ENCODE measurements around the gene PLVAP. TPM values are rescaled to one million over a fixed set of nuclear protein-coding genes. Genes with fewer than 3 reads are reported as not detected.

The PLVAP gene
- total and polyA plus RNA-seq, 9 of the 15 experiments (the other 6 are each of a cell fraction or from before 2014, with no cell fraction given) = 0.09 to 0.84 (median 0.51) TPM; not detected in 4

DNA sequence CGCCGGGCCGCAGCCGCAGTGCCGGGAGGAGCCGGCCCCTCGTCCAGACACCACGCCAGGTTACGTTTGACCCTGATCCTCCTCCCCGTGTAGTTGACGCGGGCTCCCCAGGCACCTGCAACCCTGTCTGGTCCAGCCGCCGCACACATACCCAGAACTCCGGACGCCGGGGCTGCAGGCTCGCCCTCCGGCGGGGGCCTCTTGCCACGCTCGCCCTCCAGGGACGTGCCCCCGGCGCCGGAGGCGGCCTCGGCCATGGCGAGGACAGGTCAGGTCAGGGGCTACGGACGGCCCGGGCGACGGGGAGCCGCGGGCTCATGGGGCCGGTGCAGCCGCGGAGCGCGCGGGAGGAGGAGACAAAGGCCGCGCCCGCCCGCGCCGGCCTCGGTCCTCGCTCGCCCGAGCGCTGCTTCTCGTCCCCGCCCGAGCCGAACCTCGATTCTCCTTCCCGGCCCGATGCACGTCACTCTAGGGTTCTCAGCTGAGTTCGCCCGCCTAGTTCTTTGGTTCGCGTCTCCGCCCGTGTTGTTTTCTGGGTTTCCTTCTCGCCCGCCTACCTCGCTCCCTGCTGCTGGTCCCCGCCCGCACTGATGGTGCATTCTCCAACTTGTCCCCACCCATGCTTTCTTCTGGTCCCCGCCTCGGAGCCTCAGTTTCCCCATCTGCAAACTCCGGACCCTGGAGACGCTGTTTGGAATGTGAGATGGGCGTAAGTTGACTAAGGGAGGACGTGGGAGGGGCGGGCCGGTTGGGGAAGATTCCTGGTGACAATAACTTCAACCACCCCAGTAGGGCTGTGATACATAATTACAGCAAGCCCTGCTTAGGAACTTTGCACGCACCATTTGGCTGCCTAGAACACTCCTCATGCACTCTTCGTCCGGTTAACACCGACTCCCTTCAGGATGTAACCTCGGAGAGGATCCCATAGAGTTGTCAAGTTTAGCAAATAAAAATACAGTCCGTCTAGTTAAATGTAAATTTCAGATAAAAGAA, 42.4 kb downstream of the PLVAP start, which contains the start of gene ANO8 (continued):
- TF ChIP-seq, protein P1, sequence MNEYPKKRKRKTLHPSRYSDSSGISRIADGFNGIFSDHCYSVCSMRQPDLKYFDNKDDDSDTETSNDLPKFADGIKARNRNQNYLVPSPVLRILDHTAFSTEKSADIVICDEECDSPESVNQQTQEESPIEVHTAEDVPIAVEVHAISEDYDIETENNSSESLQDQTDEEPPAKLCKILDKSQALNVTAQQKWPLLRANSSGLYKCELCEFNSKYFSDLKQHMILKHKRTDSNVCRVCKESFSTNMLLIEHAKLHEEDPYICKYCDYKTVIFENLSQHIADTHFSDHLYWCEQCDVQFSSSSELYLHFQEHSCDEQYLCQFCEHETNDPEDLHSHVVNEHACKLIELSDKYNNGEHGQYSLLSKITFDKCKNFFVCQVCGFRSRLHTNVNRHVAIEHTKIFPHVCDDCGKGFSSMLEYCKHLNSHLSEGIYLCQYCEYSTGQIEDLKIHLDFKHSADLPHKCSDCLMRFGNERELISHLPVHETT (CRISPR knock-in tag; conservative IDR thresholded peaks at IDR 0.05 in 1 of 2, IDR thresholded peaks at IDR 0.05 in 1 of 2) = peak in 1 of 2 experiments; percentile 64; a peak in 2 of 4 replicates
- TF ChIP-seq DIDO1 (tag; IDR thresholded peaks at IDR 0.05; ENCODE audit: low read depth) (no peak), POLR3G (IDR thresholded peaks at IDR 0.05; ENCODE audit: extremely low read depth, insufficient read length, insufficient replicate concordance) (no peak), ARNT (IDR thresholded peaks at IDR 0.05) (peak in 1 of 2 experiments; percentile 52; a peak in 2 of 4 replicates), SREBF1 (IDR thresholded peaks at IDR 0.05; ENCODE audit: borderline replicate concordance, low read depth, low read length) (0 out of 2 replicates have a peak, but pooled peaks have one; percentile 28)
- TF ChIP-seq, protein P2, sequence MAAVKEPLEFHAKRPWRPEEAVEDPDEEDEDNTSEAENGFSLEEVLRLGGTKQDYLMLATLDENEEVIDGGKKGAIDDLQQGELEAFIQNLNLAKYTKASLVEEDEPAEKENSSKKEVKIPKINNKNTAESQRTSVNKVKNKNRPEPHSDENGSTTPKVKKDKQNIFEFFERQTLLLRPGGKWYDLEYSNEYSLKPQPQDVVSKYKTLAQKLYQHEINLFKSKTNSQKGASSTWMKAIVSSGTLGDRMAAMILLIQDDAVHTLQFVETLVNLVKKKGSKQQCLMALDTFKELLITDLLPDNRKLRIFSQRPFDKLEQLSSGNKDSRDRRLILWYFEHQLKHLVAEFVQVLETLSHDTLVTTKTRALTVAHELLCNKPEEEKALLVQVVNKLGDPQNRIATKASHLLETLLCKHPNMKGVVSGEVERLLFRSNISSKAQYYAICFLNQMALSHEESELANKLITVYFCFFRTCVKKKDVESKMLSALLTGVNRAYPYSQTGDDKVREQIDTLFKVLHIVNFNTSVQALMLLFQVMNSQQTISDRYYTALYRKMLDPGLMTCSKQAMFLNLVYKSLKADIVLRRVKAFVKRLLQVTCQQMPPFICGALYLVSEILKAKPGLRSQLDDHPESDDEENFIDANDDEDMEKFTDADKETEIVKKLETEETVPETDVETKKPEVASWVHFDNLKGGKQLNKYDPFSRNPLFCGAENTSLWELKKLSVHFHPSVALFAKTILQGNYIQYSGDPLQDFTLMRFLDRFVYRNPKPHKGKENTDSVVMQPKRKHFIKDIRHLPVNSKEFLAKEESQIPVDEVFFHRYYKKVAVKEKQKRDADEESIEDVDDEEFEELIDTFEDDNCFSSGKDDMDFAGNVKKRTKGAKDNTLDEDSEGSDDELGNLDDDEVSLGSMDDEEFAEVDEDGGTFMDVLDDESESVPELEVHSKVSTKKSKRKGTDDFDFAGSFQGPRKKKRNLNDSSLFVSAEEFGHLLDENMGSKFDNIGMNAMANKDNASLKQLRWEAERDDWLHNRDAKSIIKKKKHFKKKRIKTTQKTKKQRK (IDR thresholded peaks at IDR 0.05; ENCODE audit: borderline replicate concordance, low read depth, low read length) = no peak
- TF ChIP-seq, protein P3, sequence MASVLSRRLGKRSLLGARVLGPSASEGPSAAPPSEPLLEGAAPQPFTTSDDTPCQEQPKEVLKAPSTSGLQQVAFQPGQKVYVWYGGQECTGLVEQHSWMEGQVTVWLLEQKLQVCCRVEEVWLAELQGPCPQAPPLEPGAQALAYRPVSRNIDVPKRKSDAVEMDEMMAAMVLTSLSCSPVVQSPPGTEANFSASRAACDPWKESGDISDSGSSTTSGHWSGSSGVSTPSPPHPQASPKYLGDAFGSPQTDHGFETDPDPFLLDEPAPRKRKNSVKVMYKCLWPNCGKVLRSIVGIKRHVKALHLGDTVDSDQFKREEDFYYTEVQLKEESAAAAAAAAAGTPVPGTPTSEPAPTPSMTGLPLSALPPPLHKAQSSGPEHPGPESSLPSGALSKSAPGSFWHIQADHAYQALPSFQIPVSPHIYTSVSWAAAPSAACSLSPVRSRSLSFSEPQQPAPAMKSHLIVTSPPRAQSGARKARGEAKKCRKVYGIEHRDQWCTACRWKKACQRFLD (CRISPR knock-in tag; IDR thresholded peaks at IDR 0.05) = no peak

All from K562 (cell line).